GM12875 (cell line): Measurements from ENCODE around the gene TMC5.
"Not testable (repeated sequence)": the region's sequence is repeated elsewhere in the genome, so short reads cannot be mapped to it uniquely, and the experiment has no call there.

Experiments used
- H3K4me3 ChIP-seq: one replicate; pipeline ENCODE4 v1.5.1; 2011; ENCODE audit warnings: low read depth, low read length, control low read depth
- CTCF ChIP-seq: IDR thresholded peaks from 2 replicates; pipeline ENCODE4 v1.5.1; 2011; ENCODE audit warnings: low read depth, mild to moderate bottlenecking, control low read depth, inconsistent platforms, low read length, moderate library complexity, borderline replicate concordance; ENCODE audit not compliant: insufficient read depth

The TMC5 gene

GRCh38 chr16:19532601-19533000 lies 114.9 kb downstream of the TMC5 start:
- no peak for TF ChIP-seq CTCF
- no peak overlapping the region for H3K4me3 ChIP-seq

GRCh38 chr16:19540241-19540970 lies 122.7 kb downstream of the TMC5 start:
- TF ChIP-seq CTCF, result no peak
- H3K4me3 ChIP-seq, result no peak overlapping the region

- no peak for TF ChIP-seq CTCF
- H3K4me3 ChIP-seq, result no peak overlapping the region
Measured at GRCh38 chr16:19542138-19542821, 124.6 kb downstream of the TMC5 start.

- not testable (repeated sequence) for H3K4me3 ChIP-seq
Measured at GRCh38 chr16:19543278-19543996, 125.8 kb downstream of the TMC5 start.

- TF ChIP-seq CTCF, result no peak
- no peak overlapping the region for H3K4me3 ChIP-seq
Measured at GRCh38 chr16:19548144-19548543, 130.5 kb downstream of the TMC5 start.
